HepG2 (cell line): ENCODE results near the gene CCDC85C. TPM values are rescaled to one million over a fixed set of nuclear protein-coding genes. Genes with fewer than 3 reads are reported as not detected.

ENCODE experiments used
- ARID5B ChIP-seq: IDR thresholded peaks from 2 replicates; pipeline ENCODE4 v1.4.0; 2020; ENCODE audit warnings: mild to moderate bottlenecking, missing genetic modification reagents
- ARNTL ChIP-seq: sonication (generic); formaldehyde crosslinking; IDR thresholded peaks from 2 replicates; pipeline ENCODE4 v1.4.0; 2020; ENCODE audit warnings: mild to moderate bottlenecking, missing genetic modification reagents
- GATAD2A ChIP-seq: IDR thresholded peaks from 2 replicates; pipeline ENCODE4 v1.6.1; 2016
- HNF4A ChIP-seq: sonication (generic); formaldehyde crosslinking; IDR thresholded peaks from 2 replicates; pipeline ENCODE4 v1.4.0; 2020; ENCODE audit warnings: missing genetic modification reagents
- KAT7 ChIP-seq: IDR thresholded peaks from 2 replicates; pipeline ENCODE4 v1.6.1; 2018; ENCODE audit warnings: borderline replicate concordance, missing compliant biosample characterization
- MAX ChIP-seq: IDR thresholded peaks from 2 replicates; pipeline ENCODE4 v1.6.1; 2012; ENCODE audit warnings: inconsistent platforms
- MED1 ChIP-seq: sonication (generic); formaldehyde crosslinking; IDR thresholded peaks from 2 replicates; pipeline ENCODE4 v1.4.0; 2020; ENCODE audit warnings: missing genetic modification reagents
- MYC ChIP-seq: sonication (generic); formaldehyde crosslinking; IDR thresholded peaks from 2 replicates; pipeline ENCODE4 v1.9.0; 2021; ENCODE audit warnings: missing genetic modification reagents, borderline replicate concordance
- NR2C2 ChIP-seq: sonication (generic); formaldehyde crosslinking; IDR thresholded peaks from 2 replicates; pipeline ENCODE4 v1.4.0; 2020; ENCODE audit warnings: missing genetic modification reagents, mild to moderate bottlenecking, moderate library complexity, borderline replicate concordance
- PPARG ChIP-seq: conservative IDR thresholded peaks from 2 replicates; pipeline ENCODE4 v1.6.1; 2016; ENCODE audit warnings: missing biosample characterization, missing genetic modification reagents
- RARA ChIP-seq: IDR thresholded peaks from 2 replicates; pipeline ENCODE4 v1.6.1; 2016; ENCODE audit warnings: missing genetic modification reagents, missing compliant biosample characterization
- RELA ChIP-seq: sonication (generic); formaldehyde crosslinking; IDR thresholded peaks from 2 replicates; pipeline ENCODE4 v1.4.0; 2020; ENCODE audit warnings: missing genetic modification reagents
- SALL1 ChIP-seq: sonication (generic); formaldehyde crosslinking; IDR thresholded peaks from 2 replicates; pipeline ENCODE4 v1.8.0; 2022; ENCODE audit warnings: mild to moderate bottlenecking, missing genetic modification reagents
- SAP130 ChIP-seq: IDR thresholded peaks from 2 replicates; pipeline ENCODE4 v1.6.1; 2016; ENCODE audit warnings: low read depth
- SKIL ChIP-seq: sonication (generic); formaldehyde crosslinking; IDR thresholded peaks from 2 replicates; pipeline ENCODE4 v1.8.0; 2022; ENCODE audit warnings: missing genetic modification reagents, mild to moderate bottlenecking, moderate library complexity, borderline replicate concordance
- SP5 ChIP-seq: IDR thresholded peaks from 2 replicates; pipeline ENCODE4 v1.6.1; 2016; ENCODE audit warnings: low read depth, borderline replicate concordance
- ZBTB37 ChIP-seq: sonication (generic); formaldehyde crosslinking; IDR thresholded peaks from 2 replicates; pipeline ENCODE4 v1.4.0; 2020; ENCODE audit warnings: mild to moderate bottlenecking, missing genetic modification reagents
- ZNF232 ChIP-seq: sonication (generic); formaldehyde crosslinking; IDR thresholded peaks from 2 replicates; pipeline ENCODE4 v1.4.0; 2020; ENCODE audit warnings: missing genetic modification reagents, borderline replicate concordance
- ZNF564 ChIP-seq: sonication (generic); formaldehyde crosslinking; IDR thresholded peaks from 2 replicates; pipeline ENCODE4 v1.8.1; 2023; ENCODE audit warnings: mild to moderate bottlenecking, missing genetic modification reagents
- ZNF710 ChIP-seq: sonication (generic); formaldehyde crosslinking; IDR thresholded peaks from 2 replicates; pipeline ENCODE4 v1.5.0; 2020; ENCODE audit warnings: mild to moderate bottlenecking, missing genetic modification reagents, borderline replicate concordance
- polyA plus RNA-seq, 8 experiments: library from polyadenylated mRNA; depleted of rRNA in 3 of 8; stranded (reverse) in 7 of 8; unstranded in 1 of 8; fragments of >200 nt; fragmentation: Illumina TruSeq in 4 of 8; extraction: Trizol in 4 of 8; gene quantifications; 2 replicates each; pipeline versions ENCODE4 v1.2.1 to v1.2.3, GENCODE V29; 2011 to 2016; ENCODE audit warnings: low read depth in 4 of 8, missing spikeins in 1 of 8, mixed read lengths in 1 of 8; ENCODE audit not compliant: insufficient read depth in 1 of 8
- total RNA-seq, 5 experiments: library from RNA; depleted of rRNA; stranded (reverse); fragments of >200 nt; fragmentation: Illumina TruSeq; extraction: Trizol; gene quantifications; 2 replicates each; pipeline ENCODE4 v1.2.3, GENCODE V29; 2016; ENCODE audit warnings: low read depth in 1 of 5

CCDC85C gene
- total and polyA plus RNA-seq, 2 of the 13 experiments (the other 11 are each of a cell fraction or from before 2014, with no cell fraction given): 18.8 to 43.8 TPM

- TF ChIP-seq ZBTB37 (CRISPR knock-in tag) (no peak), SP5 (0 out of 2 replicates have a peak, but pooled peaks have one; percentile 12), ARNTL (CRISPR knock-in tag) (peak; percentile 96), SAP130 (CRISPR knock-in tag) (peak; percentile 72), ZNF232 (CRISPR knock-in tag) (peak; percentile 71; the same call in 1 of the 2 replicates), GATAD2A (0 out of 2 replicates have a peak, but pooled peaks have one; percentile 33), MED1 (CRISPR knock-in tag) (peak; percentile 51), RELA (CRISPR knock-in tag) (no peak), ZNF710 (CRISPR knock-in tag) (no peak), MAX (peak; percentile 85), KAT7 (CRISPR knock-in tag) (no peak), ARID5B (CRISPR knock-in tag) (peak; percentile 54), SALL1 (CRISPR knock-in tag) (peak; percentile 75), ZNF564 (no peak), SKIL (CRISPR knock-in tag) (peak; percentile 12; the same call in 1 of the 2 replicates), HNF4A (peak; percentile 30), MYC (CRISPR knock-in tag) (peak; percentile 81), NR2C2 (CRISPR knock-in tag) (peak; percentile 40; the same call in 1 of the 2 replicates), PPARG (CRISPR knock-in tag) (no peak), RARA (peak; percentile 59)
Observed at GRCh38 chr14:99649643-99650042, 45.6 kb upstream of the CCDC85C start (continued).
